GM12878 (cell line): Measurements from ENCODE around the gene ALDH6A1. TPM values are rescaled to one million over a fixed set of nuclear protein-coding genes. Genes with fewer than 3 reads are reported as not detected.

Experiments
- ATAC-seq: fragments of 200-7000 bp; cut with Tn5 transposase; 3 replicates; pipeline ENCODE4 v1.9.1; 2020; ENCODE audit warnings: mild to moderate bottlenecking, moderate library complexity
- BruUV-seq: library from RNA; stranded (reverse); fragments of 400-500 nt; replicated peaks from 2 replicates; lab custom pipeline; 2021; lab: Mats Ljungman, UMichigan
- CTCF ChIA-PET: fragments of 300-600 bp; sonication (Branson Sonifier 250); formaldehyde crosslinking; extraction: SDS; loops from one replicate; lab custom pipeline; 2021; ENCODE audit warnings: inconsistent platforms; lab: Yijun Ruan, JAX
- POLR2A ChIA-PET: fragments of 350-600 bp; formaldehyde crosslinking; extraction: SDS; loops from one replicate; lab custom pipeline; 2021; ENCODE audit warnings: inconsistent platforms; lab: Charles Lee
- RAD21 ChIA-PET: fragments of 300-600 bp; sonication (Branson Sonifier 250); formaldehyde crosslinking; loops from one replicate; lab custom pipeline; 2023; ENCODE audit warnings: antibody characterized with exemption; ENCODE audit not compliant: unreplicated experiment; lab: Charles Lee
- SMC1A ChIA-PET: fragments of 300-600 bp; sonication (Branson Sonifier 250); formaldehyde crosslinking; loops from one replicate; lab custom pipeline; 2023; ENCODE audit not compliant: unreplicated experiment, uncharacterized antibody; lab: Charles Lee
- DNase-seq: peaks from one replicate; pipeline ENCODE4 v3.0.0-alpha.2; 2011; ENCODE audit warnings: low read depth, low spot score
- FAIRE-seq: peaks from 3 replicates; lab custom pipeline; 2011; peaks lifted over from hg19 to GRCh38; lab: Jason Lieb, UNC
- H2AFZ ChIP-seq: 2 replicates; pipeline ENCODE4 v1.6.0; 2011; ENCODE audit warnings: low read depth, low read length, control low read depth; ENCODE audit not compliant: control insufficient read depth
- H3K27ac ChIP-seq: 2 replicates; pipeline ENCODE4 v1.5.1; 2011; ENCODE audit warnings: control low read depth; ENCODE audit not compliant: control insufficient read depth, insufficient read depth
- H3K27me3 ChIP-seq, 2 experiments: replicated peaks in 1 of 2; 2 replicates each; pipeline versions ENCODE4 v1.6.0 to v1.6.1; 2011; ENCODE audit warnings: low read length in 1 of 2; ENCODE audit not compliant: control insufficient read depth in 2 of 2, insufficient read depth in 2 of 2
- H3K36me3 ChIP-seq, 2 experiments: 2 replicates each; pipeline ENCODE4 v1.5.1; 2011; ENCODE audit warnings: low read length in 1 of 2; ENCODE audit not compliant: control insufficient read depth in 2 of 2, insufficient read depth in 2 of 2
- H3K4me1 ChIP-seq: 2 replicates; pipeline ENCODE4 v1.6.1; 2011; ENCODE audit warnings: mild to moderate bottlenecking, low read length, moderate library complexity, mixed read lengths; ENCODE audit not compliant: control insufficient read depth, insufficient read depth
- H3K4me2 ChIP-seq: 2 replicates; pipeline ENCODE4 v1.6.0; 2011; ENCODE audit warnings: control low read depth; ENCODE audit not compliant: control insufficient read depth, insufficient read depth
- H3K4me3 ChIP-seq: fragments of 200-600 bp; sonication (generic); 2 replicates; pipeline ENCODE4 v1.5.1; 2016
- H3K79me2 ChIP-seq: 2 replicates; pipeline ENCODE4 v1.6.0; 2011; ENCODE audit warnings: low read length; ENCODE audit not compliant: control insufficient read depth, insufficient read depth
- H3K9ac ChIP-seq: 2 replicates; pipeline ENCODE4 v1.8.0; 2011; ENCODE audit warnings: low read length, control low read depth, mixed read lengths; ENCODE audit not compliant: control insufficient read depth, insufficient read depth
- H3K9me3 ChIP-seq: replicated peaks from 3 replicates; pipeline ENCODE4 v1.5.1; 2011; ENCODE audit warnings: mild to moderate bottlenecking, low read length; ENCODE audit not compliant: control insufficient read depth, insufficient read depth
- H4K20me1 ChIP-seq: 2 replicates; pipeline ENCODE4 v1.6.0; 2011; ENCODE audit not compliant: control insufficient read depth, insufficient read depth
- ATF2 ChIP-seq: IDR thresholded peaks from 2 replicates; pipeline ENCODE4 v1.6.1; 2012; ENCODE audit warnings: low read length, inconsistent platforms
- ATF7 ChIP-seq: fragments of 450-650 bp; IDR thresholded peaks from 2 replicates; pipeline ENCODE4 v1.6.1; 2016; ENCODE audit warnings: low read depth, mild to moderate bottlenecking
- CREM ChIP-seq: IDR thresholded peaks from 2 replicates; pipeline ENCODE4 v1.6.1; 2014; ENCODE audit warnings: antibody characterized with exemption, low read depth
- CUX1 ChIP-seq: IDR thresholded peaks from 2 replicates; pipeline ENCODE4 v1.6.1; 2012; ENCODE audit warnings: improper control_type of control experiment, low read depth, low read length; ENCODE audit not compliant: insufficient replicate concordance
- EGR1 ChIP-seq, 2 experiments: IDR thresholded peaks; 1 replicate in 1 of 2; 2 replicates in 1 of 2; pipeline ENCODE4 v1.6.1; 2011 to 2012; ENCODE audit warnings: low read depth in 2 of 2, low read length in 2 of 2, borderline replicate concordance in 1 of 2, mild to moderate bottlenecking in 1 of 2, moderate library complexity in 1 of 2
- EP300 ChIP-seq, 2 experiments: fragments of 150-350 bp in 1 of 2; IDR thresholded peaks; 2 replicates each; pipeline ENCODE4 v1.6.1; 2011 to 2012; ENCODE audit warnings: low read depth in 2 of 2, low read length in 2 of 2, borderline replicate concordance in 1 of 2, improper control_type of control experiment in 1 of 2, inconsistent platforms in 1 of 2; ENCODE audit not compliant: control insufficient read depth in 1 of 2
- FOS ChIP-seq: IDR thresholded peaks from 3 replicates; pipeline ENCODE4 v1.6.1; 2011; ENCODE audit warnings: borderline replicate concordance; ENCODE audit not compliant: insufficient read length; ENCODE audit errors: extremely low read depth
- IKZF2 ChIP-seq, 2 experiments: fragments of 450-650 bp; IDR thresholded peaks; 2 replicates each; pipeline ENCODE4 v1.6.1; 2017; ENCODE audit warnings: mild to moderate bottlenecking in 2 of 2, moderate library complexity in 2 of 2
- MEF2A ChIP-seq: IDR thresholded peaks from 2 replicates; pipeline ENCODE4 v1.6.1; 2011; ENCODE audit warnings: low read depth, mild to moderate bottlenecking, low read length, moderate library complexity; ENCODE audit not compliant: insufficient read depth
- MEF2B ChIP-seq: fragments of 450-650 bp; IDR thresholded peaks from 2 replicates; pipeline ENCODE4 v1.6.1; 2018; ENCODE audit warnings: mild to moderate bottlenecking, moderate library complexity; ENCODE audit not compliant: partially characterized antibody, poor library complexity, severe bottlenecking
- MTA3 ChIP-seq: IDR thresholded peaks from 2 replicates; pipeline ENCODE4 v1.6.1; 2012; ENCODE audit warnings: low read length, inconsistent platforms, borderline replicate concordance
- NFIC ChIP-seq: IDR thresholded peaks from 2 replicates; pipeline ENCODE4 v1.6.1; 2012; ENCODE audit warnings: low read depth, mild to moderate bottlenecking, inconsistent platforms, low read length, moderate library complexity
- SUPT20H ChIP-seq: IDR thresholded peaks from 2 replicates; pipeline ENCODE4 v1.6.1; 2011; ENCODE audit warnings: low read depth, mild to moderate bottlenecking, low read length, moderate library complexity, borderline replicate concordance; ENCODE audit not compliant: control insufficient read depth
- TAF1 ChIP-seq: IDR thresholded peaks from 2 replicates; pipeline ENCODE4 v1.6.1; 2011; ENCODE audit warnings: mild to moderate bottlenecking, low read depth, low read length, borderline replicate concordance
- WGBS: methylation state at CpG from one replicate; pipeline ENCODE4 v1.1.6; 2016; ENCODE audit warnings: low lambda C conversion rate; ENCODE audit not compliant: insufficient replicate concordance, insufficient coverage; ENCODE audit errors: missing lambda C conversion rate; 5-methylcytosine and 5-hydroxymethylcytosine counted together
- in situ Hi-C: fragments of 300-500 bp; cut with MboI; formaldehyde crosslinking; loops from 9 replicates; pipeline ENCODE4 v1.14.3; 2018; ENCODE audit warnings: mixed read lengths
- intact Hi-C: fragments of 100-400 bp; cut with micrococcal nuclease; formaldehyde crosslinking; loops from one replicate; pipeline ENCODE4 v1.14.2; 2022; ENCODE audit not compliant: unreplicated experiment
- polyA plus RNA-seq, 11 experiments: library from polyadenylated mRNA; depleted of rRNA in 4 of 11; unstranded in 6 of 11; stranded (reverse) in 5 of 11; fragments of >200 nt; fragmentation: Nextera tagmentation in 4 of 11; fragmentation: Illumina TruSeq in 1 of 11; extraction: Ambion mirVana in 4 of 11; extraction: Trizol in 1 of 11; gene quantifications; 1 replicate in 1 of 11; 2 replicates in 10 of 11; pipeline versions ENCODE4 v1.2.1 to v1.2.3, GENCODE V29; 2011 to 2016; ENCODE audit warnings: inconsistent platforms in 2 of 11, missing spikeins in 2 of 11, low read depth in 1 of 11
- total RNA-seq, 4 experiments: library from RNA; depleted of rRNA in 3 of 4; stranded (reverse); fragments of >200 nt in 3 of 4; fragmentation: Illumina TruSeq in 1 of 4; extraction: Trizol in 1 of 4; gene quantifications; 2 replicates each; pipeline versions ENCODE4 v1.2.1 to v1.2.3, GENCODE V29; 2013 to 2021

The ALDH6A1 gene
- total and polyA plus RNA-seq, 10 of the 15 experiments (the other 5 are each of a cell fraction or from before 2014, with no cell fraction given) = 6.3 to 23.4 (median 9.8) TPM

GRCh38 chr14:74085828-74086227 lies 1.6 kb upstream of the ALDH6A1 start:
- in situ Hi-C loops (no loop called here), intact Hi-C loops (no loop called here)
- CTCF ChIA-PET = interaction anchor here (0.7 to 1.1 kb wide), 2 partner anchors 12 to 24 kb away, joined by 3 to 5 read pairs; no protein-coding TSS in a partner anchor
- Histone ChIP-seq H3K9me3 (no peaks in the 10 kb centered on the region; the same call in 2 of the 3 replicates), H3K27me3 (no peaks in the 10 kb centered on the region), H4K20me1 (no peaks in the 10 kb centered on the region; the same call in 1 of the 2 replicates), H3K9ac (peak overlapping the region; percentile 91), H3K4me3 (peak overlapping the region; percentile 96), H3K79me2 (peaks cover 37% of the 10 kb centered on the region), H2AFZ (peak overlapping the region; percentile 26; the same call in 1 of the 2 replicates), H3K27ac (peak overlapping the region; percentile 88), H3K4me1 (peaks cover 10% of the 10 kb centered on the region), H3K36me3 (no peaks in the 10 kb centered on the region; a peak in 1 of 4 replicates), H3K4me2 (peak overlapping the region; percentile 87)
- 53% methylated on average over 1 of the region's 1 CpG for WGBS
- peak; percentile 52 for DNase-seq
- ATAC-seq = peak; percentile 46
- RAD21 ChIA-PET = interaction anchor here (1.3 to 1.4 kb wide), 2 partner anchors 66 to 200 kb away, joined by 3 read pairs; partner anchors contain the start of genes BBOF1 and ENTPD5
- POLR2A ChIA-PET = interaction anchor here (0.6 kb wide), 1 partner anchor 82 kb away, joined by 3 read pairs; no protein-coding TSS in a partner anchor
- SMC1A ChIA-PET = interaction anchor here (1.0 to 1.4 kb wide), 4 partner anchors 10 to 32 kb away, joined by 3 to 4 read pairs (median 3); no protein-coding TSS in a partner anchor
- peak; percentile 86 for FAIRE-seq
- BruUV-seq = no TSS peak
- TF ChIP-seq ATF7 (peak; percentile 45), TAF1 (no peak), FOS (no peak), NFIC (peak; percentile 77), CREM (peak; percentile 55), MTA3 (no peak; the same call in 1 of the 2 replicates), SUPT20H (no peak), IKZF2 (IDR thresholded peaks at IDR 0.05) (peak; percentile 76 to 82), ATF2 (peak; percentile 79; the same call in 1 of the 2 replicates), EGR1 (IDR thresholded peaks at IDR 0.05; ENCODE audit: borderline replicate concordance in 1 of 2, low read depth in 2 of 2, low read length in 2 of 2) (no peak), EP300 (IDR thresholded peaks at IDR 0.05; ENCODE audit: borderline replicate concordance in 1 of 2, control insufficient read depth in 1 of 2, low read depth in 2 of 2, low read length in 2 of 2) (peak in 1 of 2 experiments; percentile 81; a peak in 1 of 4 replicates), MEF2A (peak; percentile 57; the same call in 1 of the 2 replicates), CUX1 (no peak), MEF2B (peak; percentile 61)
